Tongue (tissue), 2 donors: ENCODE data around the gene RNH1. TPM values are rescaled to one million over a fixed set of nuclear protein-coding genes. Genes with fewer than 3 reads are reported as not detected.
A peak's percentile ranks its signal among the peaks of the same experiment; 100 is the strongest.

Source experiments
- DNase-seq: peaks from one replicate; pipeline ENCODE4 v3.0.0-alpha.2; 2015
- total RNA-seq: library from RNA; depleted of rRNA; stranded (reverse); fragments of >200 nt; gene quantifications from one replicate; pipeline ENCODE4 v1.2.3, GENCODE V29; 2014

Gene RNH1
- total RNA-seq, 1 donor from 2014 or later: 155 TPM

GRCh38 chr11:537622-538430, 30.8 kb upstream of the RNH1 start:
- no peak for DNase-seq

- peak; percentile 83 for DNase-seq
Measured at GRCh38 chr11:536841-537621, 30.0 kb upstream of the RNH1 start, which contains the start of gene LRRC56. Gene LRRC56 (plus strand): TSS chr11:537527. CDS start chr11:540685, 3,158 bp downstream.

GRCh38 chr11:535519-536454, 28.7 kb upstream of the RNH1 start, which contains the start of gene HRAS:
Gene HRAS (minus strand): TSS chr11:535576.
- peak; percentile 98 for DNase-seq

GRCh38 chr11:535210-535518, 28.1 kb upstream of the RNH1 start:
- no peak for DNase-seq

GRCh38 chr11:534396-535209, 27.6 kb upstream of the RNH1 start:
- peak; percentile 78 for DNase-seq

GRCh38 chr11:533586-534395, 26.7 kb upstream of the RNH1 start:
- no peak for DNase-seq

GRCh38 chr11:532986-533585, 26.0 kb upstream of the RNH1 start:
- no peak for DNase-seq

GRCh38 chr11:532527-532985, 25.5 kb upstream of the RNH1 start:
- no peak for DNase-seq

- no peak for DNase-seq
Measured at GRCh38 chr11:531919-532526, 25.0 kb upstream of the RNH1 start.

GRCh38 chr11:530960-531831, 24.2 kb upstream of the RNH1 start:
- no peak for DNase-seq

GRCh38 chr11:529728-530411, 22.8 kb upstream of the RNH1 start:
- no peak for DNase-seq

GRCh38 chr11:528815-529727, 22.0 kb upstream of the RNH1 start:
- DNase-seq: peak; percentile 79

- no peak for DNase-seq
Measured at GRCh38 chr11:528166-528814, 21.2 kb upstream of the RNH1 start.

- no peak for DNase-seq
Measured at GRCh38 chr11:526192-526591, 19.1 kb upstream of the RNH1 start.

GRCh38 chr11:521177-521688, 14.2 kb upstream of the RNH1 start:
- no peak for DNase-seq
